Mesendoderm (in vitro differentiated cells): ENCODE results near the gene DIAPH2. TPM values are rescaled to one million over a fixed set of nuclear protein-coding genes. Genes with fewer than 3 reads are reported as not detected.

Source experiments
- DNase-seq: peaks from one replicate; pipeline ENCODE4 v3.0.0; 2013
- H2AK5ac ChIP-seq: 2 replicates; pipeline ENCODE4 v1.6.1; 2013; ENCODE audit warnings: low read length, inconsistent platforms
- H2BK120ac ChIP-seq: 2 replicates; pipeline ENCODE4 v1.6.1; 2013; ENCODE audit warnings: low read depth, mild to moderate bottlenecking, low read length, moderate library complexity, mixed read lengths
- H2BK15ac ChIP-seq: replicated peaks from 2 replicates; pipeline ENCODE4 v1.6.1; 2013; ENCODE audit warnings: low read depth, mild to moderate bottlenecking, moderate library complexity
- H2BK5ac ChIP-seq: 2 replicates; pipeline ENCODE4 v1.6.1; 2013; ENCODE audit warnings: low read length, inconsistent platforms
- H3K18ac ChIP-seq: 2 replicates; pipeline ENCODE4 v1.6.1; 2013; ENCODE audit warnings: mild to moderate bottlenecking, low read length, mixed read lengths
- H3K23ac ChIP-seq: one replicate; pipeline ENCODE4 v1.6.1; 2013; ENCODE audit warnings: low read length
- H3K27ac ChIP-seq: 2 replicates; pipeline ENCODE4 v1.5.1; 2013; ENCODE audit warnings: low read depth, mild to moderate bottlenecking, inconsistent platforms, low read length, moderate library complexity
- H3K27me3 ChIP-seq: 2 replicates; pipeline ENCODE4 v1.6.1; 2013; ENCODE audit warnings: low read length, control low read depth, mild to moderate bottlenecking, inconsistent platforms; ENCODE audit not compliant: insufficient read depth, poor library complexity
- H3K36me3 ChIP-seq: 2 replicates; pipeline ENCODE4 v1.6.1; 2013; ENCODE audit warnings: low read length, inconsistent platforms; ENCODE audit not compliant: control insufficient read depth, insufficient read depth
- H3K4ac ChIP-seq: one replicate; pipeline ENCODE4 v1.6.1; 2013; ENCODE audit warnings: low read depth, mild to moderate bottlenecking, low read length, moderate library complexity
- H3K4me1 ChIP-seq: 2 replicates; pipeline ENCODE4 v1.6.1; 2013; ENCODE audit warnings: low read depth, low read length, inconsistent platforms; ENCODE audit not compliant: control insufficient read depth
- H3K4me2 ChIP-seq: 2 replicates; pipeline ENCODE4 v1.6.1; 2013; ENCODE audit warnings: low read length
- H3K4me3 ChIP-seq: 2 replicates; pipeline ENCODE4 v1.5.1; 2013; ENCODE audit warnings: mild to moderate bottlenecking, low read length
- H3K56ac ChIP-seq: one replicate; pipeline ENCODE4 v1.6.1; 2013; ENCODE audit warnings: low read length
- H3K79me1 ChIP-seq: 2 replicates; pipeline ENCODE4 v1.6.1; 2013; ENCODE audit warnings: low read length, inconsistent platforms
- H3K79me2 ChIP-seq: 2 replicates; pipeline ENCODE4 v1.6.1; 2013; ENCODE audit warnings: mild to moderate bottlenecking, low read length; ENCODE audit not compliant: control insufficient read depth, insufficient read depth
- H3K9ac ChIP-seq: 2 replicates; pipeline ENCODE4 v1.6.1; 2013; ENCODE audit warnings: low read length, inconsistent platforms
- H4K5ac ChIP-seq: one replicate; pipeline ENCODE4 v1.6.1; 2013; ENCODE audit warnings: low read length
- H4K8ac ChIP-seq: one replicate; pipeline ENCODE4 v1.6.1; 2013; ENCODE audit warnings: low read depth, mild to moderate bottlenecking, control low read depth, low read length, moderate library complexity
- WGBS: extraction: QIAGEN DNeasy Blood & Tissue Kit; methylation state at CpG from one replicate; pipeline ENCODE4 v1.1.7; 2013; ENCODE audit warnings: low lambda C conversion rate, missing lambda C conversion rate; ENCODE audit not compliant: insufficient coverage; ENCODE audit errors: extremely low coverage; 5-methylcytosine and 5-hydroxymethylcytosine counted together
- polyA plus RNA-seq, 2 experiments: library from polyadenylated mRNA; stranded (reverse); fragments of 200-250 nt; gene quantifications; one replicate each; pipeline ENCODE4 v1.2.3, GENCODE V29; 2013

DIAPH2 gene
- polyA plus RNA-seq (2013, experiment 1 of 2): 19.3 TPM
- 19.5 TPM for polyA plus RNA-seq (2013, experiment 2 of 2)

DNA sequence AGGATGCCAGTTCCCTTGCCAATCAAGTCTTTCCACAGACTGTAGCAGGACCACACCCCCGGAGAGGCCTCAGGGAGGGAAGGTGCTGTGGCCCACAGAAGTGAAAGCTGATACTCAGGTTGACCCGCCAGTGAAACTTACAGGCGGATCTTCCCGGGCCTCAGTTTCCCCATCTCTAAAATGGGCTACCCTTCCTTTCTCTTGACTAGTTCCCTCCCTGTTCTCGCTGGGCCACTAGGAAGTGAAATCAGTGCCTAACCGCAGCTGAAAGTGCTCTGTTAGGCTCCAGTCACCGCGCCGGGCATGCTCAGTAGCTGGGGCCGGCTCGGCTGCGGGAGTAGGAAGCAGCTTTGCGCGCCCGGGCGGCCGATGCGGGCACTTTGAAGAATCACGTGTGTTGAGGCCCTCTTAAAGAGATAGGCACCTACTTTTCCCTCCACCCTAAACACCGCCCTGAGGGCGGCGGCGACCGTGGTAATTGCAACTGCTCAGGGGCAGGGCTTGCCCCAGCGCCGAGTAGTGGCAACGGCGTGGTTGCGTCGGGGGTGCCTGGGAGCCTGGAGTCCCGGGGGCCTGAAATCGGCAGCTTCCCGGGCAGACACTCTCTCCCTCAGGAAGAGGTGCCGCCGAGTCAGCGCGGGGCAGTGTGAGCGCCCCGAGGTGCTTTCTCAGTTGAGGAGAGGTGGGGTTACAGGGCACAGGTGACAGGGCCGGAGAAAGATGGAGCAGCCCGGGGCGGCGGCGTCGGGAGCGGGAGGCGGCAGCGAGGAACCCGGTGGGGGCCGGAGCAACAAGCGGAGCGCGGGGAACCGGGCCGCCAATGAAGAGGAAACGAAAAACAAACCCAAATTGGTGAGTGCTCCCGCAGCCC is at the start of gene DIAPH2:
Gene DIAPH2 (plus strand): TSS at position 504 of the 871 bp plus-strand sequence.
- Histone ChIP-seq H3K18ac (peak within 1 kb of the TSS; percentile 82), H3K79me2 (peaks cover 8% of the 10 kb centered on the region), H4K5ac (no peak within 1 kb of the TSS), H2BK120ac (no peak within 1 kb of the TSS), H2BK15ac (no peak within 1 kb of the TSS), H4K8ac (no peak within 1 kb of the TSS), H3K4me3 (peak within 1 kb of the TSS; percentile 79), H3K23ac (peak within 1 kb of the TSS; percentile 45), H2AK5ac (no peak within 1 kb of the TSS), H3K4ac (peak within 1 kb of the TSS; percentile 92), H3K9ac (peak within 1 kb of the TSS; percentile 83), H2BK5ac (no peak within 1 kb of the TSS), H3K4me1 (no peaks in the 10 kb centered on the region), H3K27me3 (no peaks in the 10 kb centered on the region), H3K27ac (peak within 1 kb of the TSS; percentile 60), H3K4me2 (peak within 1 kb of the TSS; percentile 54), H3K36me3 (no peaks in the 10 kb centered on the region), H3K56ac (peak within 1 kb of the TSS; percentile 90), H3K79me1 (no peaks in the 10 kb centered on the region)
- no CpG with 5 or more reads among the region's 57 CpGs for WGBS
- DNase-seq: peak; percentile 89

DNA sequence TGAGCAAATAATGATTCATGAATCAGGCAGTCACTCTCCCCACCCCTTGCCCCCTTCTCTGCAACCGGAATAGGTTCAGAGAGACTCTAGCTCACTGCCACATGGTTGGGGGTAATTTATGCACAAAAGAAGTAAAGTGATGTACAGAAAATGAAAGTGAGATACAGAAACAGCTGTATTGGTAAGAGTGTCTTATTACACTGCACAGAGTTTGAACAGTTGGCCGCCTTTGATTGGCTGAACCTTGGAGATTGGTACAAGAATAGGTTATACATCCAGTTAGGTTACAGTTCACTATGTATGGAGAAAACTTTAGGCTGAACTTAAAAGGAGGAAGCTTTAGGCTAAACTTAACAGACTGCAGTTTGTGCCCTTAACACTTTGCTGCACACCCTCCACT is 34.6 kb upstream of the DIAPH2 start:
- Histone ChIP-seq H3K23ac (no peak overlapping the region), H3K79me2 (no peaks in the 10 kb centered on the region), H3K4ac (no peak overlapping the region), H2AK5ac (no peak overlapping the region), H3K4me1 (no peaks in the 10 kb centered on the region), H4K8ac (no peak overlapping the region), H3K36me3 (no peaks in the 10 kb centered on the region), H3K4me2 (no peak overlapping the region), H3K27me3 (no peaks in the 10 kb centered on the region), H3K4me3 (no peak overlapping the region), H3K27ac (no peak overlapping the region), H2BK5ac (no peak overlapping the region), H3K18ac (no peak overlapping the region), H4K5ac (no peak overlapping the region), H3K56ac (no peak overlapping the region), H2BK120ac (no peak overlapping the region), H3K79me1 (no peaks in the 10 kb centered on the region), H2BK15ac (no peak overlapping the region), H3K9ac (no peak overlapping the region)
- DNase-seq: no peak
- WGBS: no CpG with 5 or more reads among the region's 2 CpGs

DNA sequence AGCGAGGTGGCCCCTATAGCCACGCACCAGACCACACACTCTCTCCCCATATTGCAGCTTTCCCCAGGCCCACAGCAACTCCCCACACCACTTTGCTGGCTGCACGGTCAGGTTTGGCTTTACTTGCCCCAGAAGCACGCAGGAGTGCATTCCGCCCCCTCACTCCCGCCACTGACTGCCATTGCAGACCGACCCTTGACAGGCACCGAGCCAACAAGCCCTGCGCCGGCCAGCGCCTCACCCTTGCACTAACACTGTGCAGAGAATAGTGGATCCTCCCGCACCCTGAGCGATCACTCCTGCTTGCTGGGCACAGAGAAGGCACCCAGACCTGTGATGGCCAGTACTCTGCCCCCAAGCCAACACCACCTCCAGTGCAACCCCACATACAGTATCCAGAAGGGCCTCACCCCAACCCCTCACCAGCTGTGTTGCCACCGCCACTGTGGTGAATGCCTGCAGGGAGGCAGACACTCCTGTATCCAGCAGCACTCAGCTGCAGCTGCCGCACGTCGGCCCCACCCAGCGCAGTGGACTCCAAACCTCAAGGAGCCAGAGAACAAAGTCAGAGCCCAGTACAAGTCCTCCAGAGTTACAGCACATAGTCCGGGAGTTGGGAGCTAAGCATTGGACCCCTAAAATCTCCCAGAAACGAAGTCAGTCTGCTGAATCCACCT is 28.6 kb upstream of the DIAPH2 start:
- H4K8ac ChIP-seq: no peak overlapping the region
- no peaks in the 10 kb centered on the region for H3K79me1 ChIP-seq
- no peak overlapping the region for H2BK120ac ChIP-seq
- no peak overlapping the region for H3K18ac ChIP-seq
- H3K27ac ChIP-seq: no peak overlapping the region
- H3K9ac ChIP-seq: no peak overlapping the region
- H2BK15ac ChIP-seq: no peak overlapping the region
- no peak overlapping the region for H3K4ac ChIP-seq
- H2BK5ac ChIP-seq: no peak overlapping the region
- DNase-seq: no peak
- no peak overlapping the region for H3K4me2 ChIP-seq
- no peaks in the 10 kb centered on the region for H3K4me1 ChIP-seq
- no peak overlapping the region for H2AK5ac ChIP-seq
- H3K36me3 ChIP-seq: no peaks in the 10 kb centered on the region
- H4K5ac ChIP-seq: no peak overlapping the region
- no CpG with 5 or more reads among the region's 20 CpGs for WGBS
- H3K56ac ChIP-seq: no peak overlapping the region
- no peak overlapping the region for H3K23ac ChIP-seq
- H3K27me3 ChIP-seq: no peaks in the 10 kb centered on the region
- H3K79me2 ChIP-seq: no peaks in the 10 kb centered on the region
- H3K4me3 ChIP-seq: no peak overlapping the region

DNA sequence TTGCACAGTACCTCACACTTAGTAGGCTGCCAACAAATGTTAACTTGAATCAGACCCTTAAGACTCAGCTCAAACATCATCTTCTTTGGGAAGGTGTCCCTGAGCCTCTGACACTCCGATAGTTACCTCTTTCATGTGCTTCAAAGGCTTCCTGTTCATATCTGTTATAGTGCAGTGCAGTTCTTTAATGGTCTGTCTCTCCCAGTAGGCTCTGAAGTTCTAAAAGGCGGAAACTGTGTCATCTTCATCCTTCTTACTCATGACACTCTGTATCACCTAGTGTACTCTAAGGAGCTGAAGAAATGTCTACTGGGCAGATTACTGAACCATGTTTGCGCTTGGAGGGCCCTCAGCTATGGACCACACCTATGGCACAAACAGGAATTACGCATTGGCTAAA is 2.1 kb upstream of the DIAPH2 start:
- Histone ChIP-seq H3K23ac (no peak overlapping the region), H3K79me2 (peaks cover 3% of the 10 kb centered on the region), H2BK120ac (no peak overlapping the region), H2BK5ac (no peak overlapping the region), H2AK5ac (no peak overlapping the region), H3K4me2 (no peak overlapping the region), H3K4me1 (no peaks in the 10 kb centered on the region), H3K9ac (no peak overlapping the region), H3K79me1 (no peaks in the 10 kb centered on the region), H3K56ac (no peak overlapping the region), H3K27ac (no peak overlapping the region), H3K4me3 (no peak overlapping the region), H3K27me3 (no peaks in the 10 kb centered on the region), H4K8ac (no peak overlapping the region), H3K36me3 (no peaks in the 10 kb centered on the region), H2BK15ac (no peak overlapping the region), H3K4ac (no peak overlapping the region), H4K5ac (no peak overlapping the region), H3K18ac (no peak overlapping the region)
- no CpG with 5 or more reads among the region's 4 CpGs for WGBS
- no peak for DNase-seq

DNA sequence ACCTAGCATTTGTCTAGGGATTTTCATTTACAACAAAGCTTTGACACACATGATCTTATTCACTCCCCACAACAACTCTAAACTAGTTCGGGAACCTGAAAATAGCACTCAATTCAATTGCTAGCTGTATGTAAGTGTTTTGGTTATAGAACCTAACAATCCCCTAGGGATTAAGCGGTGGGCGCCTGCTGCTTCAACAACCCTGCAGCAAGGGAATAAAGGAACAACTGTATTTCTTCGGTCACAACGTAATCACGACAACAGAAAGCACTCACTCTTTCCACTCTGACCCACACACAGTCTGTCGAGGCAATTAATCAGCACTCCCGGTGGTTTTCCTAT is 674 bp upstream of the DIAPH2 start:
- Histone ChIP-seq H4K8ac (no peak overlapping the region), H3K4me3 (no peak overlapping the region), H3K27ac (no peak overlapping the region), H3K9ac (peak overlapping the region; percentile 48), H3K56ac (peak overlapping the region; percentile 74), H3K36me3 (no peaks in the 10 kb centered on the region), H3K4me2 (no peak overlapping the region), H3K27me3 (no peaks in the 10 kb centered on the region), H4K5ac (no peak overlapping the region), H2BK5ac (no peak overlapping the region), H3K4me1 (no peaks in the 10 kb centered on the region), H3K18ac (peak overlapping the region; percentile 1), H2AK5ac (no peak overlapping the region), H3K4ac (no peak overlapping the region), H2BK120ac (no peak overlapping the region), H3K79me1 (no peaks in the 10 kb centered on the region), H2BK15ac (no peak overlapping the region), H3K23ac (no peak overlapping the region), H3K79me2 (peaks cover 5% of the 10 kb centered on the region)
- DNase-seq: no peak
- WGBS: no CpG with 5 or more reads among the region's 8 CpGs
